Spinal cord (tissue), 10 donors: Measurements from ENCODE around the gene CD58. TPM values are rescaled to one million over a fixed set of nuclear protein-coding genes. Genes with fewer than 3 reads are reported as not detected.

Source experiments
- DNase-seq, 6 donors: peaks; one replicate each; pipeline versions ENCODE4 v3.0.0 to v3.0.0-alpha.2; 2013 to 2015; ENCODE audit warnings: low spot score in 6 of 6, low read depth in 4 of 6
- H3K27ac ChIP-seq: one replicate; pipeline ENCODE4 v1.5.1; 2013; ENCODE audit warnings: low read depth, low read length, control low read depth
- H3K27me3 ChIP-seq: one replicate; pipeline ENCODE4 v1.6.1; 2013; ENCODE audit warnings: low read length; ENCODE audit not compliant: control insufficient read depth, insufficient read depth
- H3K36me3 ChIP-seq: one replicate; pipeline ENCODE4 v1.6.1; 2013; ENCODE audit warnings: low read length; ENCODE audit not compliant: control insufficient read depth, insufficient read depth
- H3K4me1 ChIP-seq: one replicate; pipeline ENCODE4 v1.6.1; 2013; ENCODE audit warnings: low read length; ENCODE audit not compliant: control insufficient read depth, insufficient read depth
- H3K4me3 ChIP-seq: one replicate; pipeline ENCODE4 v1.5.1; 2013; ENCODE audit warnings: low read depth, low read length, control low read depth
- H3K9me3 ChIP-seq: one replicate; pipeline ENCODE4 v1.6.1; 2013; ENCODE audit warnings: low read length; ENCODE audit not compliant: control insufficient read depth, insufficient read depth
- WGBS: methylation state at CpG from one replicate; pipeline ENCODE4 v1.1.5; 2013; ENCODE audit warnings: missing lambda C conversion rate; ENCODE audit not compliant: insufficient coverage; 5-methylcytosine and 5-hydroxymethylcytosine counted together
- polyA plus RNA-seq, 2 donors: library from polyadenylated mRNA; unstranded; fragments of 120-200 nt; gene quantifications; one replicate each; pipeline ENCODE4 v1.2.1, GENCODE V29; 2013; ENCODE audit not compliant: insufficient read length in 2 of 2
- total RNA-seq, 2 donors: library from RNA; depleted of rRNA in 1 of 2; stranded (reverse); fragments of 120-200 nt in 1 of 2; fragments of >200 nt in 1 of 2; gene quantifications; one replicate each; pipeline versions ENCODE4 v1.2.3 to v1.2.4, GENCODE V29; 2013 to 2014
- donor health status: healthy.

The CD58 gene
- total and polyA plus RNA-seq, 4 donors, result 11.2 to 26.1 (median 13.8) TPM

DNA sequence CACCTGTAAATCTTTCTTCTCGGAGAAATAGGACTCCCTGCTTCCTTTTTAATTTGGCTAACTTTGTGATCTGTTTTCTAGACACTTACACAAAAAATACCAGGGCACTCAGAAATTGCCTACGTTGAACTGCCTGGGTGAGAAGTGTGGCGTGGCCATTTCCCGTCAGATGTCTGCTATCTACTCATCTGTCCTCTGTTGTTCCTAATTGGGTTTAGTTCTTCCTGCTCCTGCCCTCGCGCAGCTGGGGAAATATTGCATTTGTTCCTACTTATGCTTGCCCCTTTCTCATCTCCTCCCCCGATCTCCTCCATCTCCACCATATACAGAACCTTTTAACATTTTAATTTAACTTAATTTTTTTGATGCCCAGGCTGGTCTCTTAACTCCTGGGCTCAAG is 55.1 kb downstream of the CD58 start:
- WGBS, result 92% methylated on average over 6 of the region's 7 CpGs
- H3K4me1 ChIP-seq, result no peaks in the 10 kb centered on the region
- no peak for DNase-seq
- no peaks in the 10 kb centered on the region for H3K27me3 ChIP-seq
- H3K27ac ChIP-seq, result no peak overlapping the region
- H3K36me3 ChIP-seq, result no peaks in the 10 kb centered on the region
- H3K9me3 ChIP-seq, result no peaks in the 10 kb centered on the region
- no peak overlapping the region for H3K4me3 ChIP-seq

DNA sequence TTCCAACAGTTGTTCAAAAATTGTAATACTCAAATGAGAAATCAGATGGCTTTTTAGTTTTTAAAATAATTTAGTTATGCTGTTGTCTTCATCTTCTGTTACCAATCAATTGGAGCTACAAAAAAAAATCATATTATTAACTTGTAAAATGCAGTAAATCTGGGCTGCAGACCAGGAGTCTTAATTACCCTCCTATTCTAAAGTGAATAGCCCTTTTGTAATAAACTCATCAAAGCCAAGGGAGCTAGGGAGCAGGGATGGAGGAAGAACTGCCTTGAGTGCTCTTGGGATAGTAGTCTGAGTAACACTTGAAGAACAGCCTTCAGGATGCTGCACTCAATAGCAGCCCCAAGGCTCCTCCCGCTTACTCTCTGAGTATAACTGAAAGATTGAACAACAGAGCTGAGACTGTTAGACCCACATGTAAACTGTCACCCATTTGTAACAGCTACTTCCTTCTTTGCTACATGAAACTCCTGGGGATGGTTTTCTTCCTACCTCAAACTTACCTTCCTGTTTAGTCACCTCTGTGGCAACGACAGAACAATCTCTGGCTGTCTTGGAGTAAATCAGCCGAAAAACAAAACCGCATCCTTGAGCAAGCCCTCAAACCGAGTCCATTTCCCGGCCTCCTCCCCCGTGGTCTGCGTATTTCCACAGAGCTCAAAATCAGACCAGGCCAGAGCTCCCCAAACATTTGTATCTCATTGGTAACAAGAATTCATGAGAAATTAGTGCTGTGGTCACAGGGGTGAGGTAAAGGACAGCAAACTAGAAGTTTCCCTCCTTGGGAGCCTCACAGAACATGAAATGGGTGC is 55.9 kb downstream of the CD58 start:
- Histone ChIP-seq H3K27ac (no peak overlapping the region), H3K4me1 (no peaks in the 10 kb centered on the region), H3K36me3 (no peaks in the 10 kb centered on the region), H3K9me3 (no peaks in the 10 kb centered on the region), H3K4me3 (no peak overlapping the region), H3K27me3 (no peaks in the 10 kb centered on the region)
- WGBS, result 86% methylated on average over 7 of the region's 8 CpGs
- no peak for DNase-seq

DNA sequence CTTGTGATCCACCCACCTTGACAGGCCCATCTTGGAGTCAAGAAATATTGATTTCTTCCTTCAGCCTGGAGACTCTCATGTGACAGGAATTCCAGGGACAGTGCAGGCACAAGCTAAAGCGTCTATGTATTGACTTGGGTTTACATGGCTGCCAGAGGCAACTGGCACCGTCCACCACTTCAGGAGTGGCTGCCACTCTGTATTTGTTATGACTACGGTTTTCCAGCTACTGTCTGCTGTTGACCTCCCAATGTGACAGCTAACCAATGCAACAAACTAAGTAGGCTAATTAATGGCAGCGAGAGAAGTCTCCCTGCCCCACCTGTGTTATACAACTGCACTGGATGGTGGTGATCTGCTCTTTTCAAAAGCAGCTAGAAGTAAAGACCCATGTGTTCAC is 56.9 kb downstream of the CD58 start:
- 90% methylated on average over 1 of the region's 4 CpGs for WGBS
- H3K27ac ChIP-seq, result no peak overlapping the region

DNA sequence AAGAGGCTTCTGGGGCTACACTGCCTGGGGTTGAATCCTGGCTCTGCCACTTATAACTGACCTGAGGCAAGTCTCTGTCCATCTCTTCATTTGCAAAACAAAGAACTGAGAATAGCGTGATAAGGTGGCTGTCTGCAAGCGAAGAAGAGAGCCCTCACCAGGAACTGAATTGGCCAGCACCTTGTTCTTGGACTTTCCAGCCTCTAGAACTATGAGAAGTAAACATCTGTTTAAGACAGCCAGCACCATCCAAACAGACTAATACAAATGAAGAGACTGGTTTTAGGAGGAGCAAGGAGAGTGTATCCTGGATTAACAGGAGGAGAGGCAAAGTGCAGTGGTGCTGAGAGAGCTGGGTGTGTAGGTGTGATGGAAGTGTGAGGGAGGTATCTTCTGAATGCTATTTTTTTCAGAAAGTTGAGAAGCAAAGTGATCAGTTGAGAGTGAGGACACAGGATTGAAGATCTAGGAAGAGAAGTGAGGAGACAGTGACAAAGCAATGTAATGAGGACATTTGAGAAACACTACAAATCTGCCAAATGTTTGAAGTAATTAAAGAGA is 59.3 kb downstream of the CD58 start:
- no peaks in the 10 kb centered on the region for H3K27me3 ChIP-seq
- no peak overlapping the region for H3K4me3 ChIP-seq
- WGBS, result 58% methylated on average over 2 of the region's 2 CpGs
- no peak for DNase-seq
- H3K4me1 ChIP-seq, result no peaks in the 10 kb centered on the region
- no peak overlapping the region for H3K27ac ChIP-seq
- H3K36me3 ChIP-seq, result no peaks in the 10 kb centered on the region
- H3K9me3 ChIP-seq, result no peaks in the 10 kb centered on the region

More for the DNA sequence above, 56.9 kb downstream of the CD58 start:
- H3K4me3 ChIP-seq, result no peak overlapping the region
- no peaks in the 10 kb centered on the region for H3K36me3 ChIP-seq
- H3K27me3 ChIP-seq, result no peaks in the 10 kb centered on the region
- no peaks in the 10 kb centered on the region for H3K9me3 ChIP-seq
- H3K4me1 ChIP-seq, result no peaks in the 10 kb centered on the region
- no peak for DNase-seq

DNA sequence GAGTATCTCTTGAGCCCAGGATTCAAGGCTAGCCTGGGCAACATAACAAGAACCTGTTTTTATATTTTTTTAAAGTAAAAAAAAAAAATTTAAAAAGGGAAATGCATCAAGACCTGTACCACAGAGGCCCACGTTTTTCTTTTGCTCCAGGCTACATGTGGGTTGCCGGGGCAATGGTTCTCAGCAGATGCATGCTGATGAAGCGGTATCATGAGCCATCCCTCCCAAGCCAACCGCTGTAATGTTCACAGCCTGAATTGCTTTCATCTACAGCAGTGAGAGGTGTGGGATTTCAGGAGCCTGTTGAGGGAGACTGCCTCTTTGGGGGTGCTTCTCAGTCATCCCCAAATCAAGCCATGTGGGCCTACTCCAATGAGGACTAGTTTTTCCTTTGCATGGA is 60.5 kb downstream of the CD58 start:
- WGBS, result 67% methylated on average over 1 of the region's 4 CpGs
- Histone ChIP-seq H3K27ac (no peak overlapping the region), H3K27me3 (no peaks in the 10 kb centered on the region), H3K4me3 (no peak overlapping the region), H3K4me1 (no peaks in the 10 kb centered on the region), H3K36me3 (no peaks in the 10 kb centered on the region), H3K9me3 (no peaks in the 10 kb centered on the region)
- DNase-seq, result no peak

DNA sequence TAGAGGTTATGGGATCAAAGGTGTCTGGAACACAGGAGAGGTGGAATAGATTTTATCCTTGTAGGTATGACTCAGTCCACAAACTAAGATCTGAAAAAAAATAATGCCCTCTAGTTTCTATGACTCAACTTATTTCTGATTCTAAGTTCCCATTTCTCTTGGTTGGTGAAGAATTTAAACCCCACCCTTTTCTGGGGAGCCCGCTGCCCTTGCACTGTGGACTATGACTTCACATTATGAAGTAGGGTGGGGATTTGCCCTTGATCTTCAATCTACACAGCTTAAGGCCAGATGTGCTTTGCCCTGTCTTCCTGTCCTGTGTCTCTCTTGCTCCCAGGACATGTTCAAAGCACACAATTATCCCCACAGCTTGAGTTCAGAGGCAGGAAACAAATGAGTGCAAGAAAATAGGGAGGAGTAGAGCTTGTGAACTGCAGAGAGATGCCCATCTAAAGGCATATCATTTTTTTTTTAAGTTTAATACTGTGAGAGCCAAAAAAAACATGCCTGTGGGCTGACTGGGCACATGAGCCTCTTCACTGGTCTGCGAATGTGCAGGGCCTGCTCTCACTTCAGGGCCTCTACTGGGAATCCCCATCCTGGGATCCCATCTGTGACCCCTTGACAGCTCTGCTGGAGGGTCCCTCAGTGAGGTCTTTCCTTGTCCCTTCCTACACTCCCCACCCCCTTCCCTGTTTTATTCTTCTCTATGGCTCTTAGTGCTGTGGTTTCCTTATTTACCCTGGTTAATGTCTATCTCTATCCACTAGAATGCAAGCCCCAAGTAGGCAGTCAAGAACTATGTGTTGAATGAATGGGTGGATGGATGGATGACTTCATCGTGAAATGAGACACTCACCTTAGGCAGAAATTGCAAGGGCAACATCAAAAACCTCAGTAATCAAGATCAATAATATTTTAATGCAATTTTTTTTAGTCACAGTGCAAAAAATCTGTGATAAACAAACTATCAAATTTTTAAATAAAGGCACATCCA is 61.5 kb downstream of the CD58 start:
- Histone ChIP-seq H3K9me3 (no peaks in the 10 kb centered on the region), H3K4me1 (no peaks in the 10 kb centered on the region), H3K4me3 (no peak overlapping the region), H3K36me3 (no peaks in the 10 kb centered on the region), H3K27ac (no peak overlapping the region), H3K27me3 (no peaks in the 10 kb centered on the region)
- DNase-seq, result no peak
- 90% methylated on average over 1 of the region's 3 CpGs for WGBS

DNA sequence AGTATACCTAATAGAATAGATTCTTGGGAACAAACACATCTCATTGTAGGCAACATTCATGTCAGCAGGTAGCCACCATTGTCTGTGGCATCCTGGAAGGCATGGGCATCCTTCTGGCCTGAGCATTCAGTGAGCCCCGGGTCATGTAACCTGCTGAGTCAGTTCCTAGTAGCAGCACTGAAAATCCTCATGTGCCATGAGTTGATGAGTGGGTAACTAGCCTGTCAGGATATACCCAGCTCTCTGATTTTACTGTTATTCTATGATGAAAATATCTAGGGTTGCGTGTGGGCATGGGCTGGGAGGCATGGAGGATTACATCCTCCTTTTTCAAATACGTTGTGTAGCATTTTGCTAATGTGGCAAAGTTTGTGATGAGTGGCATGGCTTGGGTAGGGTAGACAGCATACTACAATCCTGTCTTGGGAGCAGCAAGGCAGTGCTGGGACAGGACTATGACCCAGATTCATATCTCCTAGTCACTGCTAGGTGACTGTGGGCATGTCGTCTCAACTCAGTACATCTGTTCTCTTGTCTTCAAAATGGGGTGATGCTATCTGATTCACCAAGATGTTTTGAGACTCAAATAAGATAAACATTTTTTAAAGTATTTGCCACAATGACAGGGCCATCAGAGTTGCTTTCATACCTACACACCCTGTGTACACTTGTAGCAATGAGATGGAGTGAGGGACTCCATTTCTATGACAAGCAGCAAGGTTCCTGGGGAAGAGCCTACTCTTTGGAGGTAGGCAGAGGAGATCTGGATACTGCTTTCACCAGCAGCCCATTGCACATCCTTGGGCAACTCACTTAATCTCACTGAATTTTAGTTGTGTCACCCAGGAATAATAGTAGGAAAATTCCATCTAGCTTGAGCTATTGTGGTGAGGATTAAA is 62.5 kb downstream of the CD58 start:
- no peak overlapping the region for H3K27ac ChIP-seq
- no peaks in the 10 kb centered on the region for H3K9me3 ChIP-seq

DNA sequence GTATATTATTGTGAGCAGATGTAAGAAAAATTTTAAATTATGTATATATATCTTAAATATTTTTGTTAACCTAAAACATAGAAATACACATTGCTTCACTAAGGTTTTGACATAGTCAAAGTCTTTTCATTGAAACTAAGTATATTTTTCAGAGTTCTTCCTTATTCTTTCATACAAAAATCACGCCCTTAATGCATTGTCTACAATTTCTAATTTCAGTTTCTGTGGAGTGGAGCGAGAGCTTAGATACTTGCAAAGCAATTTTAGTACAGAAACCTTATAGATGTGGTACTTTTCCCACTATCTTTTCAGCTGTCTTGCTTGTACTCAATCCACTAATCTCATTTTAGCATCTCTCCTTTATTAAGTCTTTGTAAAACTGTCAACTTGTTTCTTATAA is 63.2 kb downstream of the CD58 start:
- Histone ChIP-seq H3K27me3 (no peaks in the 10 kb centered on the region), H3K4me1 (no peaks in the 10 kb centered on the region), H3K27ac (no peak overlapping the region), H3K9me3 (no peaks in the 10 kb centered on the region), H3K36me3 (no peaks in the 10 kb centered on the region), H3K4me3 (no peak overlapping the region)
- no peak for DNase-seq
- no CpG with 5 or more reads among the region's 2 CpGs for WGBS

More for the DNA sequence above, 62.5 kb downstream of the CD58 start:
- Histone ChIP-seq H3K4me1 (no peaks in the 10 kb centered on the region), H3K27me3 (no peaks in the 10 kb centered on the region), H3K36me3 (no peaks in the 10 kb centered on the region), H3K4me3 (no peak overlapping the region)
- no peak for DNase-seq
- 60% methylated on average over 1 of the region's 4 CpGs for WGBS
